Measurements from ENCODE around the gene TXNDC11. TPM values are rescaled to one million over a fixed set of nuclear protein-coding genes. Genes with fewer than 3 reads are reported as not detected.
A peak's percentile ranks its signal among the peaks of the same experiment; 100 is the strongest.

Gene TXNDC11
- total RNA-seq, 1 donor from 2014 or later, result 19.6 TPM

DNA sequence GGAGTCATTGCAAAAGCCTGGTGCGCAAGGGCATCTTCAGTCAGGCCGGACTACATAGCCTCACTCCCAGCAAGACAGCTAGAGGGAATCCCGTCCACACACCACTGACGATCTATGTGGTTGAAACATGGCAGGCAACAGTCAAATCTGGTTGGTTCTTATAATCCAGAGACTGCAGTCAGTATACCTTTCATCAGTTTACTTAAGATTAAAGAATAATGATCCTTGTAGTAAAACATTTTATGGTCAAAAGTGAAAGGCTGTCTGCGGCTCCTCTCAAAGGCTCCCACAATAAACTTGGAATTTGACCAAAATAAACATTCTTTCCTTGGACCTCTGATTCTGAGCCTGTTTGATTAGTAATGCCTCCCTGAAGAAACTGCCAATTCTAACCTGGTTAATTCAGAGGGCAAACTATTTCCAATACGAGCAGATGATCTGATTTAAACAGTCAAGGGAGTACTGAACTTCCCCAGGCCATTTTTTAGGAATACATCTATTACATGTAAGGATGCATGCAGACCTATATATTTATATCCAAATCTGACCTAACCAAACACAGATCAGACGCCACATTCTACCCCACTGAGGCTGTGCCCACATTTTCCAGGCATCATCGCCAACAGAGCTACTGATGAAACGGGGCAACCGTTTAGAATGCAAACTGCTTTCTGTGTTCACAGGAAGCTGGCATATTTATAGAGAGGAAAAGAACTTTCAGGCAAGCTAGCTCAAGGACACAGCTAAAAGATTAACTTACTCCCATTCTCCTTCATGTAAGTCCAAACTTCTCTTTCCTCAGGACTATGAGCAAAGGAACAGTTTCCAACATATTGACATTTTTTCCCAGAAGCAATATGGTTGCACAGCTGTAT, 15.3 kb upstream of the TXNDC11 start:
- Mint-ChIP-seq H3K4me3 (ENCODE audit: unreplicated experiment) (no peak overlapping the region), H3K27me3 (ENCODE audit: unreplicated experiment) (peaks cover 2% of the 10 kb centered on the region), H3K9me3 (ENCODE audit: unreplicated experiment) (no peaks in the 10 kb centered on the region), H3K4me1 (ENCODE audit: unreplicated experiment) (no peaks in the 10 kb centered on the region), H3K27ac (ENCODE audit: unreplicated experiment) (no peak overlapping the region), H3K36me3 (ENCODE audit: low read depth, unreplicated experiment) (peaks cover 45% of the 10 kb centered on the region)
- TF ChIP-seq, protein P1, sequence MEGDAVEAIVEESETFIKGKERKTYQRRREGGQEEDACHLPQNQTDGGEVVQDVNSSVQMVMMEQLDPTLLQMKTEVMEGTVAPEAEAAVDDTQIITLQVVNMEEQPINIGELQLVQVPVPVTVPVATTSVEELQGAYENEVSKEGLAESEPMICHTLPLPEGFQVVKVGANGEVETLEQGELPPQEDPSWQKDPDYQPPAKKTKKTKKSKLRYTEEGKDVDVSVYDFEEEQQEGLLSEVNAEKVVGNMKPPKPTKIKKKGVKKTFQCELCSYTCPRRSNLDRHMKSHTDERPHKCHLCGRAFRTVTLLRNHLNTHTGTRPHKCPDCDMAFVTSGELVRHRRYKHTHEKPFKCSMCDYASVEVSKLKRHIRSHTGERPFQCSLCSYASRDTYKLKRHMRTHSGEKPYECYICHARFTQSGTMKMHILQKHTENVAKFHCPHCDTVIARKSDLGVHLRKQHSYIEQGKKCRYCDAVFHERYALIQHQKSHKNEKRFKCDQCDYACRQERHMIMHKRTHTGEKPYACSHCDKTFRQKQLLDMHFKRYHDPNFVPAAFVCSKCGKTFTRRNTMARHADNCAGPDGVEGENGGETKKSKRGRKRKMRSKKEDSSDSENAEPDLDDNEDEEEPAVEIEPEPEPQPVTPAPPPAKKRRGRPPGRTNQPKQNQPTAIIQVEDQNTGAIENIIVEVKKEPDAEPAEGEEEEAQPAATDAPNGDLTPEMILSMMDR (IDR thresholded peaks at IDR 0.05; ENCODE audit: unreplicated experiment), result no peak
- no peak for DNase-seq (ENCODE audit: low spot score)

GRCh38 chr16:11756248-11756647, 13.6 kb upstream of the TXNDC11 start:
- Mint-ChIP-seq H3K36me3 (ENCODE audit: low read depth, unreplicated experiment) (peaks cover 46% of the 10 kb centered on the region), H3K27me3 (ENCODE audit: unreplicated experiment) (peaks cover 2% of the 10 kb centered on the region), H3K4me3 (ENCODE audit: unreplicated experiment) (no peak overlapping the region), H3K4me1 (ENCODE audit: unreplicated experiment) (no peaks in the 10 kb centered on the region), H3K27ac (ENCODE audit: unreplicated experiment) (no peak overlapping the region), H3K9me3 (ENCODE audit: unreplicated experiment) (no peaks in the 10 kb centered on the region)
- no peak for DNase-seq (ENCODE audit: low spot score)
- TF ChIP-seq, protein P1 (IDR thresholded peaks at IDR 0.05; ENCODE audit: unreplicated experiment), result no peak

GRCh38 chr16:11755022-11755760, 12.5 kb upstream of the TXNDC11 start:
- TF ChIP-seq, protein P1 (IDR thresholded peaks at IDR 0.05; ENCODE audit: unreplicated experiment), result no peak
- no peaks in the 10 kb centered on the region for H3K9me3 Mint-ChIP-seq (ENCODE audit: unreplicated experiment)
- H3K27ac Mint-ChIP-seq (ENCODE audit: unreplicated experiment), result no peak overlapping the region
- H3K36me3 Mint-ChIP-seq (ENCODE audit: low read depth, unreplicated experiment), result peaks cover 43% of the 10 kb centered on the region
- no peaks in the 10 kb centered on the region for H3K4me1 Mint-ChIP-seq (ENCODE audit: unreplicated experiment)
- H3K27me3 Mint-ChIP-seq (ENCODE audit: unreplicated experiment), result peaks cover 2% of the 10 kb centered on the region
- DNase-seq (ENCODE audit: low spot score), result no peak
- peak overlapping the region; percentile 10 for H3K4me3 Mint-ChIP-seq (ENCODE audit: unreplicated experiment)

DNA sequence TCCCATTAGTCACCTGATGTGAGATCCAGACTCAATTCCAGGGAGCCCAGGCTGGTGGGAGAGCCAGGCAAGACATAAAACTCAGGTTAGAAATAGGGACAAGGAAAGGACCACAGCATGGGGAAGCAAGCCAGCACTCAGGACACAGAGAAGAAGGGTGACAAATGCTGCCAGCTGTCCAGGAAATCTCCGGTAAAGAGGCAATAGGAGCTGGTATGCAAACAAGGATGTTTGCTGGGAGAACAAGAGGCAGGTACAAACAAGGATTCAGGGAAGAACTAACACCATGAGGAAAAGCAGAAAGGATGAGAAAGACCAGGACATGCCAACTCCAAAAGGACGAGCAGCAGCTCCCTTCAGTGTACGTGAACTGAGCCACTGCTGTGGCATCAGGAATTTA, 10.2 kb upstream of the TXNDC11 start:
- H3K36me3 Mint-ChIP-seq (ENCODE audit: low read depth, unreplicated experiment), result peaks cover 51% of the 10 kb centered on the region
- peaks cover 2% of the 10 kb centered on the region for H3K27me3 Mint-ChIP-seq (ENCODE audit: unreplicated experiment)
- H3K4me1 Mint-ChIP-seq (ENCODE audit: unreplicated experiment), result no peaks in the 10 kb centered on the region
- no peak overlapping the region for H3K27ac Mint-ChIP-seq (ENCODE audit: unreplicated experiment)
- TF ChIP-seq, protein P1 (IDR thresholded peaks at IDR 0.05; ENCODE audit: unreplicated experiment), result no peak
- no peaks in the 10 kb centered on the region for H3K9me3 Mint-ChIP-seq (ENCODE audit: unreplicated experiment)
- DNase-seq (ENCODE audit: low spot score), result no peak
- H3K4me3 Mint-ChIP-seq (ENCODE audit: unreplicated experiment), result peak overlapping the region; percentile 4

GRCh38 chr16:11750056-11750455, 7.4 kb upstream of the TXNDC11 start:
- Mint-ChIP-seq H3K9me3 (ENCODE audit: unreplicated experiment) (no peaks in the 10 kb centered on the region), H3K4me3 (ENCODE audit: unreplicated experiment) (peak overlapping the region; percentile 21), H3K27ac (ENCODE audit: unreplicated experiment) (no peak overlapping the region), H3K4me1 (ENCODE audit: unreplicated experiment) (no peaks in the 10 kb centered on the region), H3K27me3 (ENCODE audit: unreplicated experiment) (peaks cover 2% of the 10 kb centered on the region), H3K36me3 (ENCODE audit: low read depth, unreplicated experiment) (peaks cover 38% of the 10 kb centered on the region)
- TF ChIP-seq, protein P1 (IDR thresholded peaks at IDR 0.05; ENCODE audit: unreplicated experiment), result no peak
- DNase-seq (ENCODE audit: low spot score), result no peak
